Measurements from ENCODE around the gene GHDC. TPM values are rescaled to one million over a fixed set of nuclear protein-coding genes. Genes with fewer than 3 reads are reported as not detected.

The GHDC gene
- total RNA-seq, 1 experiment from 2014 or later: 8.5 TPM

GRCh38 chr17:42163113-42163512 is 31.2 kb downstream of the GHDC start:
- Mint-ChIP-seq H3K4me1 (peaks cover 2 to 4% of the 10 kb centered on the region in 2 experiments; a peak in 3 of 4 replicates), H3K9me3 (no peaks in the 10 kb centered on the region), H3K4me3 (no peak overlapping the region), H3K27me3 (ENCODE audit: low read depth) (peaks cover 2% of the 10 kb centered on the region; the same call in 1 of the 2 replicates), H3K36me3 (ENCODE audit: insufficient read depth in 1 of 3, low read depth in 3 of 3) (no peaks in the 10 kb centered on the region), H3K27ac (peak overlapping the region in 1 of 3 experiments; percentile 44; a peak in 2 of 7 replicates)
- no peak overlapping the region for H2BK120ac ChIP-seq (ENCODE audit: low read depth, low read length, poor library complexity, severe bottlenecking)
- no peak overlapping the region for H2BK12ac ChIP-seq (ENCODE audit: insufficient read length, low read depth, low read length)
- no peak overlapping the region for H2BK5ac ChIP-seq (ENCODE audit: insufficient read length, low read length)
- H2AFZ ChIP-seq (ENCODE audit: low read length): no peak overlapping the region
- no peaks in the 10 kb centered on the region for H3K23me2 ChIP-seq (ENCODE audit: insufficient read length, low read depth, low read length, poor library complexity, severe bottlenecking)
- no peaks in the 10 kb centered on the region for H3K27me3 ChIP-seq (ENCODE audit: insufficient read depth, low read length)
- no peak overlapping the region for H4K8ac ChIP-seq (replicated peaks; ENCODE audit: insufficient read length, low read depth, low read length)
- no peaks in the 10 kb centered on the region for H3K79me1 ChIP-seq (ENCODE audit: insufficient read depth, low read depth, low read length, poor library complexity, severe bottlenecking)
- no peak overlapping the region for H3K9ac ChIP-seq (ENCODE audit: extremely low read depth, insufficient read length, low read length)
- H3K4ac ChIP-seq (ENCODE audit: low read depth, low read length): no peak overlapping the region
- peak; percentile 89 for DNase-seq
- no peak overlapping the region for H2BK15ac ChIP-seq (ENCODE audit: low read depth, low read length)
- no peak overlapping the region for H3T11ph ChIP-seq (ENCODE audit: low read length)
- H3K4me2 ChIP-seq (ENCODE audit: insufficient read depth, insufficient read length, low read length): no peak overlapping the region
- no peak overlapping the region for H3K14ac ChIP-seq (ENCODE audit: insufficient read depth, low read length)
- peak; percentile 90 for TF ChIP-seq CTCF (conservative IDR thresholded peaks at IDR 0.05)
- no peaks in the 10 kb centered on the region for H3K79me2 ChIP-seq (ENCODE audit: insufficient read depth, low read length)
- no peaks in the 10 kb centered on the region for H3K9me3 ChIP-seq (ENCODE audit: control insufficient read depth, low read depth, low read length)
- H2AK5ac ChIP-seq (ENCODE audit: insufficient read length, low read length): no peak overlapping the region
- no peak overlapping the region for H4K5ac ChIP-seq (ENCODE audit: insufficient read length, low read depth, low read length)
- no peak overlapping the region for H4K91ac ChIP-seq (ENCODE audit: insufficient read length, low read depth, low read length)
- no peak overlapping the region for H3K18ac ChIP-seq (ENCODE audit: insufficient read length, low read depth, low read length)
- no peak overlapping the region for H3K27ac ChIP-seq (ENCODE audit: insufficient read length, low read depth, low read length)
- no peak overlapping the region for H3K23ac ChIP-seq (ENCODE audit: insufficient read length, low read depth, low read length)
- H3K4me1 ChIP-seq (ENCODE audit: insufficient read depth, low read length): no peaks in the 10 kb centered on the region
- H3K56ac ChIP-seq (ENCODE audit: insufficient read length, low read depth, low read length): no peak overlapping the region
- H2BK20ac ChIP-seq (ENCODE audit: low read depth, low read length, poor library complexity, severe bottlenecking): no peak overlapping the region
- WGBS (ENCODE audit: extremely low coverage, insufficient read length, low lambda C conversion rate): no CpG with 5 or more reads among the region's 8 CpGs
- no peaks in the 10 kb centered on the region for H4K20me1 ChIP-seq (ENCODE audit: control insufficient read depth, insufficient read depth, insufficient read length)
